GM18861 (cell line): ENCODE results near the gene PTCH1.

ENCODE experiments used
- ATAC-seq: cut with Tn5 transposase; IDR thresholded peaks from one replicate; pipeline ENCODE4 v1.9.1; 2021; ENCODE audit not compliant: unreplicated experiment

The PTCH1 gene

DNA sequence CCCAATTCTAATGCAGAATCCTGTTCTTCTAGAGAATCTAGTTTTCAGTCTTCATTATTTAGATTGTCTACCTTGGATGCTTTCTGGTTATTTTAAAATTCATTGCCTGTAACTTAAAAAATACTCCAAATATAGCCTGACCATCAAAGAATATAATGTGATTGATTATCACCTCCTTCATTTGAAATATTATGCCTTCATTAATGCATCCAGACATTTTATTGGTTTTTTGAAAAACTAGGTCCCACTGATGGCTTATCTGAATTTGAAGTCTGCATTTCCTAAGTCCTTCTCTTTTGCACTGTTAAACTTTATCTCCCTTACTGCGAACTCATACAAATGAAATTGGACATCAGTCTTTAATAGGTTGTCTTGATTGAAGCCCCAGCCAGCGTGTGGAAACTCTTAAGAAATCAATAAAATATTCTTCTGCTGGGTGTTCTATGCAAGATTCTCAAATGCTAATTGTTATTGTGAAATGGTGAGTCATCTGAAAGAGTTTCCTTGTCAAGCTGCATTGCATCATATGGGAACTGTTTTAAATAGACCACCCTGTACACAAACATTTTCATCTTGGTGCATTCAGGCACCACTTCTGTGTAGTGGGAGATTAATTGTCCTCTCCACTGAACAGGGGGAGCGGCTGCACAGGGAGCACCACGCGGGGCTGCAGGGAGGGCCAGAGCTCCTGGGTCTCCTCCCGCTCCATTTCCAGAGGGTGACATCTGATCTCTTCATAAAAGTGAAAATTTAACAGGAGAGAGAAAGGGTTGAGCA, 106.9 kb downstream of the PTCH1 start:
- no peak for ATAC-seq

DNA sequence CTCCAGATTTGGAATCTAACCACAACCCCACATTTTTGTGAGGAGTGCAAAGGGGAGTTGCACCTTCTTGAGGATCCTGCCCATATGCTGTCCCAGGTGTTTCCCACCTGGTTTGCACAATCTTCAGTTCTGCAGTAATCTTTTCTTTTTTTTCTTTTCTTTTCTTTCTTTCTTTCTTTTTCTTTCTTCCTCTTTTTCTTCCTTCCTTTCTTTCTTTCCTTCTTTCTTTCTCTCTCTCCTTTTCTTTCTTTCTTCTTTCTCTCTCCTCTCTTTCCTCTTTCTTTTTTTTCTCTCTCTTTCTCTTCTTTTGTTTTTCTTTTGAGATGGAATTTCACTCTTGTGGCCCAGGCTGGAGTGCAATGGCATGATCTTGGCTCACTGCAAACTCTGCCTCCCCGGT, 109.2 kb downstream of the PTCH1 start:
- ATAC-seq, result no peak

DNA sequence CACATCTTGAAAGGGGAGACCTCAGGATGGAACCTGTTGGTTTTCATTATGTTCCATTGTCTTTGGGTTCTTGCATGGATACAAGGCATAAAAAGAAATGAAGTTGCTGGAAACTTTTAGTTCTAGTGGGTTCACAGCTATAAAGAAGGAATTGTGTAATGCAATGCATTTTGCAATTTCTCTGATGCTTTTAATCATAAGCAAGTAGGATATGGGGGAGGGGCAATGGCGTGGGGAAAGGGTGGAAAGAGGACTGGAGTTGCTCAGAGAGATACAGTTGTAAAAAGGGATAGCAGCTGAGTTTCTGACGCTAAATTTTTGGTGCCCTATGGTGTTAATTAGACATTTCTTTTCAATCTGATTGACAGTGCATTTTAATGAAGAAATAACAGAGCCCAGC, 110.7 kb downstream of the PTCH1 start:
- ATAC-seq, result no peak

- ATAC-seq, result no peak
Observed at GRCh38 chr9:95399261-95399660, 117.5 kb downstream of the PTCH1 start.
